ENCODE results near the gene CCND2. TPM values are rescaled to one million over a fixed set of nuclear protein-coding genes. Genes with fewer than 3 reads are reported as not detected.

Gene CCND2
- total RNA-seq, 1 donor from 2014 or later: 88.1 TPM

DNA sequence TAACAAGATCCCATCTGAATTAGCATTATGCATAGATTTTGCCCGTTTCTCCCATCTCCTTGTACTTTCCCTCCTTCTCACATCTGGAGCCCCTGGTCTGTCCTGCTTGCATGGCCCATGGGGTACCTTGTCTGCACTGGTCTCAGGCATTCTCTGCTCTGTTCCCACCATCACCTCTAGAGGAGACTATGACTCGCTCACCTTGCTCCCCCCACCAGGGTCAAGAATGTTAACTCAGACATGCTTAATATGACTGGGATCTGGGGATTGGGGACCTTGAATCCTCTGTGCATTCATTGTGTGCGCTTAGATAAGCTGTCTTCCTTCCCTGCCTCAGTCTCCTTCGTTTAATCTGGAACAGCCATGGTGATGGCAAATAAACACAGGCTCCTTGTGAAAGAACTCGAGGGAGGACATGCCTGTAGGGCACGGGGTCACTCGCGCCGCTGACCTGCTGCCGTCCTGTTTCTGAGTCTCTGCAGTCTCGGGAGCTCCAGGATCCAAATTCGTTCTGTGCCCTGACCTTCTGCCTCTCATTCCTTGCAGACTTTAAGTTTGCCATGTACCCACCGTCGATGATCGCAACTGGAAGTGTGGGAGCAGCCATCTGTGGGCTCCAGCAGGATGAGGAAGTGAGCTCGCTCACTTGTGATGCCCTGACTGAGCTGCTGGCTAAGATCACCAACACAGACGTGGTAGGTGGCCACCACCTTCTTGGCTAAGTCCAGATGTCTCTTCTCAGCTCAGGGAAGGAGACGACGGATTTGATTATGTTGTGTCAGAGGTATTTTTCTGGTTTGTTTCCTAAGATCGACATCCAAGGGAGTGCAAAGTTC is 15.0 kb downstream of the CCND2 start:
- no peak for DNase-seq (ENCODE audit: low spot score)
- Mint-ChIP-seq H3K36me3 (ENCODE audit: low read depth, unreplicated experiment) (peaks cover 59% of the 10 kb centered on the region), H3K9me3 (ENCODE audit: unreplicated experiment) (no peaks in the 10 kb centered on the region), H3K27me3 (ENCODE audit: unreplicated experiment) (peaks cover 19% of the 10 kb centered on the region), H3K4me3 (ENCODE audit: unreplicated experiment) (peak overlapping the region; percentile 75), H3K4me1 (ENCODE audit: unreplicated experiment) (peaks cover 75% of the 10 kb centered on the region), H3K27ac (ENCODE audit: unreplicated experiment) (peak overlapping the region; percentile 85)
- TF ChIP-seq, protein P1, sequence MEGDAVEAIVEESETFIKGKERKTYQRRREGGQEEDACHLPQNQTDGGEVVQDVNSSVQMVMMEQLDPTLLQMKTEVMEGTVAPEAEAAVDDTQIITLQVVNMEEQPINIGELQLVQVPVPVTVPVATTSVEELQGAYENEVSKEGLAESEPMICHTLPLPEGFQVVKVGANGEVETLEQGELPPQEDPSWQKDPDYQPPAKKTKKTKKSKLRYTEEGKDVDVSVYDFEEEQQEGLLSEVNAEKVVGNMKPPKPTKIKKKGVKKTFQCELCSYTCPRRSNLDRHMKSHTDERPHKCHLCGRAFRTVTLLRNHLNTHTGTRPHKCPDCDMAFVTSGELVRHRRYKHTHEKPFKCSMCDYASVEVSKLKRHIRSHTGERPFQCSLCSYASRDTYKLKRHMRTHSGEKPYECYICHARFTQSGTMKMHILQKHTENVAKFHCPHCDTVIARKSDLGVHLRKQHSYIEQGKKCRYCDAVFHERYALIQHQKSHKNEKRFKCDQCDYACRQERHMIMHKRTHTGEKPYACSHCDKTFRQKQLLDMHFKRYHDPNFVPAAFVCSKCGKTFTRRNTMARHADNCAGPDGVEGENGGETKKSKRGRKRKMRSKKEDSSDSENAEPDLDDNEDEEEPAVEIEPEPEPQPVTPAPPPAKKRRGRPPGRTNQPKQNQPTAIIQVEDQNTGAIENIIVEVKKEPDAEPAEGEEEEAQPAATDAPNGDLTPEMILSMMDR (IDR thresholded peaks at IDR 0.05; ENCODE audit: unreplicated experiment): no peak

GRCh38 chr12:4289231-4289878 is 15.8 kb downstream of the CCND2 start:
- Mint-ChIP-seq H3K36me3 (ENCODE audit: low read depth, unreplicated experiment) (peaks cover 55% of the 10 kb centered on the region), H3K27ac (ENCODE audit: unreplicated experiment) (peak overlapping the region; percentile 85), H3K4me1 (ENCODE audit: unreplicated experiment) (peaks cover 76% of the 10 kb centered on the region), H3K4me3 (ENCODE audit: unreplicated experiment) (no peak overlapping the region), H3K27me3 (ENCODE audit: unreplicated experiment) (peaks cover 21% of the 10 kb centered on the region), H3K9me3 (ENCODE audit: unreplicated experiment) (no peaks in the 10 kb centered on the region)
- DNase-seq (ENCODE audit: low spot score): no peak
- TF ChIP-seq, protein P1 (IDR thresholded peaks at IDR 0.05; ENCODE audit: unreplicated experiment): no peak

- TF ChIP-seq, protein P1 (IDR thresholded peaks at IDR 0.05; ENCODE audit: unreplicated experiment): no peak
- DNase-seq (ENCODE audit: low spot score): no peak
- Mint-ChIP-seq H3K27ac (ENCODE audit: unreplicated experiment) (peak overlapping the region; percentile 76), H3K4me3 (ENCODE audit: unreplicated experiment) (peak overlapping the region; percentile 61), H3K4me1 (ENCODE audit: unreplicated experiment) (peaks cover 76% of the 10 kb centered on the region), H3K27me3 (ENCODE audit: unreplicated experiment) (peaks cover 22% of the 10 kb centered on the region), H3K36me3 (ENCODE audit: low read depth, unreplicated experiment) (peaks cover 55% of the 10 kb centered on the region), H3K9me3 (ENCODE audit: unreplicated experiment) (no peaks in the 10 kb centered on the region)
These were observed 16.6 kb downstream of the CCND2 start for GRCh38 chr12:4289998-4290790.

- Mint-ChIP-seq H3K4me3 (ENCODE audit: unreplicated experiment) (no peak overlapping the region), H3K36me3 (ENCODE audit: low read depth, unreplicated experiment) (peaks cover 50% of the 10 kb centered on the region), H3K4me1 (ENCODE audit: unreplicated experiment) (peaks cover 62% of the 10 kb centered on the region), H3K9me3 (ENCODE audit: unreplicated experiment) (no peaks in the 10 kb centered on the region), H3K27me3 (ENCODE audit: unreplicated experiment) (peaks cover 19% of the 10 kb centered on the region), H3K27ac (ENCODE audit: unreplicated experiment) (peak overlapping the region; percentile 74)
- TF ChIP-seq, protein P1 (IDR thresholded peaks at IDR 0.05; ENCODE audit: unreplicated experiment): no peak
- no peak for DNase-seq (ENCODE audit: low spot score)
These were observed 18.9 kb downstream of the CCND2 start for GRCh38 chr12:4292341-4293073.

Data from endothelial cell (in vitro differentiated cells).